Liver (tissue), 3 donors: ENCODE data around the gene CEP89.

Experiments used
- CTCF ChIP-seq: fragments of 150-350 bp; IDR thresholded peaks from 2 replicates; pipeline ENCODE4 v1.5.1; 2017; ENCODE audit warnings: improper control_type of control experiment, low read depth, low read length; ENCODE audit not compliant: missing input control
- FOXA1 ChIP-seq: IDR thresholded peaks from 2 replicates; pipeline ENCODE4 v1.6.1; 2016; ENCODE audit warnings: antibody characterized with exemption
- GABPA ChIP-seq, 2 donors: IDR thresholded peaks in 1 of 2; conservative IDR thresholded peaks in 1 of 2; 2 replicates each; pipeline ENCODE4 v1.6.1; 2016; ENCODE audit warnings: antibody characterized with exemption in 2 of 2, mild to moderate bottlenecking in 1 of 2, moderate library complexity in 1 of 2
- HNF4G ChIP-seq: IDR thresholded peaks from 2 replicates; pipeline ENCODE4 v1.6.1; 2016; ENCODE audit warnings: antibody characterized with exemption
- JUND ChIP-seq, 2 donors: IDR thresholded peaks; 2 replicates each; pipeline ENCODE4 v1.6.1; 2016; ENCODE audit warnings: antibody characterized with exemption in 2 of 2
- REST ChIP-seq: IDR thresholded peaks from 2 replicates; pipeline ENCODE4 v1.6.1; 2016; ENCODE audit warnings: antibody characterized with exemption, mild to moderate bottlenecking
- SP1 ChIP-seq: IDR thresholded peaks from 2 replicates; pipeline ENCODE4 v1.6.1; 2018; ENCODE audit warnings: antibody characterized with exemption, mild to moderate bottlenecking
- TAF1 ChIP-seq: conservative IDR thresholded peaks from 2 replicates; pipeline ENCODE4 v1.6.1; 2016; ENCODE audit warnings: antibody characterized with exemption, mild to moderate bottlenecking
- YY1 ChIP-seq: IDR thresholded peaks from 2 replicates; pipeline ENCODE4 v1.6.1; 2016; ENCODE audit warnings: antibody characterized with exemption, mild to moderate bottlenecking
- TF ChIP-seq, protein P1 (sequence below): IDR thresholded peaks from 2 replicates; pipeline ENCODE4 v1.6.1; 2016; ENCODE audit warnings: antibody characterized with exemption
- donor health status: healthy.
- donor health status: healthy.

DNA sequence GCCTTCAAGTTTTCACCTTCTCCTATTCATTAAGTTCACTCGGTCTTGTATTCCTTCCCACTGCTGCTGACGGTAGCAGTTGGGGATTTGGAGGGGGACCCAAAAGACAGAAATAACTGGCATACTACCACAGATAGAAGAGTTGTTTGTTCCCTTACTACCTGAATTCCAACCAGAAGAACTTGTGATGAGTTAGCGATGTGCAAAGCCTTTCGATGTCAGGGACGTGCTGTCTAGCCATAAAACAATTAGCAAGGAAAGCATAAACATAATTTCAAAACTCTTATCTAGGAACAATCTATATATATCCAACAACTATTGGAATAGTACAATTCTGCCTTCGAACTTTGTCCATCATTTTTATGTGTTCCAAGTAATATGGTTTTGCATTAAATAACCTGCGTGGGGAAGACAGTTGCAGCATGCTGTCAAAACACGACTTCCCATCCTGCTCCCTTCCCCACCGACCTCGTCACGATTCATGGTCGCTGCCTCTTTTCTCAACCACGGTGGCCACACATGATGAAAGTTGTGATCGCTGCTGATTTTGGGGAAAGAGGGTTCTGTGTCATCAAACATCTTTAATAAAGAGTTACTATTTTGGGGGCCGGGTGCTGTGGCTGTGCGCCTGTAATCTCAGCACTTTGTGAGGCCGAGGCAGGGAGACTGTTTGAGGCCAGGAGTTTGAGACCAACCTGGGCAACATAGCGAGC is 98.4 kb downstream of the CEP89 start:
- TF ChIP-seq CTCF (no peak), SP1 (no peak), GABPA (IDR thresholded peaks at IDR 0.05 in 1 of 2, conservative IDR thresholded peaks at IDR 0.05 in 1 of 2) (no peak), JUND (IDR thresholded peaks at IDR 0.05) (no peak), TAF1 (no peak), REST (no peak), FOXA1 (no peak), HNF4G (no peak), YY1 (no peak)
- TF ChIP-seq, protein P1, sequence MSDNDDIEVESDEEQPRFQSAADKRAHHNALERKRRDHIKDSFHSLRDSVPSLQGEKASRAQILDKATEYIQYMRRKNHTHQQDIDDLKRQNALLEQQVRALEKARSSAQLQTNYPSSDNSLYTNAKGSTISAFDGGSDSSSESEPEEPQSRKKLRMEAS, result no peak
